Hepatocyte (in vitro differentiated cells): Measurements from ENCODE around the gene TSPAN3. TPM values are rescaled to one million over a fixed set of nuclear protein-coding genes. Genes with fewer than 3 reads are reported as not detected.

ENCODE experiments used
- DNase-seq: peaks from one replicate; pipeline ENCODE4 v3.0.0-alpha.2; 2016; ENCODE audit warnings: low spot score
- H2AFZ ChIP-seq: fragments of 200-600 bp; sonication (generic); 2 replicates; pipeline ENCODE4 v1.6.0; 2016; ENCODE audit warnings: antibody characterized with exemption, mild to moderate bottlenecking
- H3K27ac ChIP-seq: fragments of 200-600 bp; sonication (generic); 2 replicates; pipeline ENCODE4 v1.5.1; 2016; ENCODE audit warnings: mild to moderate bottlenecking
- H3K27me3 ChIP-seq: fragments of 200-600 bp; sonication (generic); 2 replicates; pipeline ENCODE4 v1.6.1; 2016
- H3K36me3 ChIP-seq: fragments of 200-600 bp; sonication (generic); replicated peaks from 2 replicates; pipeline ENCODE4 v1.5.1; 2016; ENCODE audit warnings: low read depth; ENCODE audit not compliant: insufficient read depth
- H3K4me1 ChIP-seq: fragments of 200-600 bp; sonication (generic); 2 replicates; pipeline ENCODE4 v1.5.1; 2016; ENCODE audit warnings: mild to moderate bottlenecking, moderate library complexity; ENCODE audit not compliant: insufficient read depth
- H3K4me2 ChIP-seq: fragments of 200-600 bp; sonication (generic); 2 replicates; pipeline ENCODE4 v1.6.0; 2016
- H3K4me3 ChIP-seq: fragments of 200-600 bp; sonication (generic); 2 replicates; pipeline ENCODE4 v1.5.1; 2016; ENCODE audit warnings: mild to moderate bottlenecking
- H3K79me2 ChIP-seq: fragments of 200-600 bp; sonication (generic); 2 replicates; pipeline ENCODE4 v1.6.0; 2017; ENCODE audit warnings: mild to moderate bottlenecking
- H3K9me2 ChIP-seq: fragments of 200-600 bp; sonication (generic); replicated peaks from 2 replicates; pipeline ENCODE4 v1.6.0; 2017; ENCODE audit warnings: mild to moderate bottlenecking; ENCODE audit not compliant: insufficient read depth
- H3K9me3 ChIP-seq: fragments of 200-600 bp; sonication (generic); 2 replicates; pipeline ENCODE4 v1.5.1; 2016; ENCODE audit warnings: low read depth, mild to moderate bottlenecking
- H4K20me1 ChIP-seq: fragments of 200-600 bp; sonication (generic); 2 replicates; pipeline ENCODE4 v1.6.0; 2016; ENCODE audit warnings: mild to moderate bottlenecking; ENCODE audit not compliant: insufficient read depth, poor library complexity, severe bottlenecking
- EZH2 ChIP-seq: fragments of 200-600 bp; sonication (generic); IDR thresholded peaks from 2 replicates; pipeline ENCODE4 v1.6.1; 2016; ENCODE audit warnings: antibody characterized with exemption, mild to moderate bottlenecking, borderline replicate concordance
- EZH2phosphoT487 ChIP-seq: fragments of 200-600 bp; sonication (generic); IDR thresholded peaks from one replicate; pipeline ENCODE4 v1.6.1; 2018; ENCODE audit warnings: antibody characterized with exemption, mild to moderate bottlenecking, low read depth, moderate library complexity; ENCODE audit not compliant: unreplicated experiment, severe bottlenecking
- WGBS: methylation state at CpG from one replicate; pipeline ENCODE4 v1.1.6; 2016; ENCODE audit warnings: low lambda C conversion rate; ENCODE audit errors: missing lambda C conversion rate; 5-methylcytosine and 5-hydroxymethylcytosine counted together
- polyA plus RNA-seq: library from polyadenylated mRNA; unstranded; fragments of >200 nt; fragmentation: Nextera tagmentation; extraction: Ambion mirVana; gene quantifications from 2 replicates; pipeline ENCODE4 v1.2.1, GENCODE V29; 2016
- total RNA-seq: library from RNA; depleted of rRNA; stranded (reverse); fragments of >200 nt; gene quantifications from 2 replicates; pipeline ENCODE4 v1.2.3, GENCODE V29; 2014
- TF ChIP-seq, protein P1 (sequence below): fragments of 200-600 bp; sonication (generic); IDR thresholded peaks from 2 replicates; pipeline ENCODE4 v1.5.1; 2016; ENCODE audit warnings: antibody characterized with exemption, mild to moderate bottlenecking; ENCODE audit not compliant: poor library complexity

TSPAN3 gene
- total and polyA plus RNA-seq, 2 experiments from 2014 or later: 514 to 540 TPM

DNA sequence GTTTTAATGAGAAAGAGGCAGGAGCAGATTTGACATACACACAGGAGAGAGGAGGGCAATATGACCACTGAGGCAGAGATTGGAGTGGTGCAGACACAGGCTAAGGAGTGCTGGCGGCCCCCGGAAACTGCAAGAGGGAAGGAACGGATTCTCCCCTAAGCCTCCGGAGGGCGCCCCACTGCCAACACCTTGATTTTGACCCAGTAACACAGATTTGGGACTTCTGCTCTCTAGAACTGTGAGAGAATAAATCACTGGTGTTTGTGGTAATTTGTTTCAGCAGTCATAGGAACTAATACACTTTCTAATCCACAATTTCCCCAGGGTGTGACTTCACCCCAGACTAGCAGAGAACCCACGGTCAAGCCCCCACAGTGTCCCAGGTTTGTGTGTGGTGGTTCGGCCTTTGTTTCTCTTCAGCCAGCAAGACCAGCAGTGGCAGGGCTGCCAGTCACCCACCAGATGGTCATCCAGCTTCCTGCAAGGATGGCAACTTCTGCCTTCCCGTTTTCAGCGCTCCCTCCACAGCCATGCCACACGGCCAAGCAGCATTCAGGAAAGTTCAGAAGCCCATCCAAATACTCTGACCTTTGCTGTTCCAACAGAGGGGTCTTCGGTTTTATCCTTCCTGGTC is 23.6 kb upstream of the TSPAN3 start:
- Histone ChIP-seq H4K20me1 (no peaks in the 10 kb centered on the region), H3K9me3 (no peaks in the 10 kb centered on the region), H3K9me2 (no peaks in the 10 kb centered on the region), H3K36me3 (no peaks in the 10 kb centered on the region), H3K4me3 (no peak overlapping the region), H2AFZ (no peak overlapping the region), H3K4me1 (no peaks in the 10 kb centered on the region), H3K4me2 (no peak overlapping the region), H3K27ac (no peak overlapping the region), H3K79me2 (no peaks in the 10 kb centered on the region), H3K27me3 (no peaks in the 10 kb centered on the region)
- TF ChIP-seq EZH2: no peak
- TF ChIP-seq EZH2phosphoT487: no peak
- TF ChIP-seq, protein P1, sequence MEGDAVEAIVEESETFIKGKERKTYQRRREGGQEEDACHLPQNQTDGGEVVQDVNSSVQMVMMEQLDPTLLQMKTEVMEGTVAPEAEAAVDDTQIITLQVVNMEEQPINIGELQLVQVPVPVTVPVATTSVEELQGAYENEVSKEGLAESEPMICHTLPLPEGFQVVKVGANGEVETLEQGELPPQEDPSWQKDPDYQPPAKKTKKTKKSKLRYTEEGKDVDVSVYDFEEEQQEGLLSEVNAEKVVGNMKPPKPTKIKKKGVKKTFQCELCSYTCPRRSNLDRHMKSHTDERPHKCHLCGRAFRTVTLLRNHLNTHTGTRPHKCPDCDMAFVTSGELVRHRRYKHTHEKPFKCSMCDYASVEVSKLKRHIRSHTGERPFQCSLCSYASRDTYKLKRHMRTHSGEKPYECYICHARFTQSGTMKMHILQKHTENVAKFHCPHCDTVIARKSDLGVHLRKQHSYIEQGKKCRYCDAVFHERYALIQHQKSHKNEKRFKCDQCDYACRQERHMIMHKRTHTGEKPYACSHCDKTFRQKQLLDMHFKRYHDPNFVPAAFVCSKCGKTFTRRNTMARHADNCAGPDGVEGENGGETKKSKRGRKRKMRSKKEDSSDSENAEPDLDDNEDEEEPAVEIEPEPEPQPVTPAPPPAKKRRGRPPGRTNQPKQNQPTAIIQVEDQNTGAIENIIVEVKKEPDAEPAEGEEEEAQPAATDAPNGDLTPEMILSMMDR: no peak
- DNase-seq: no peak
- WGBS: 71% methylated on average over 11 of the region's 11 CpGs

DNA sequence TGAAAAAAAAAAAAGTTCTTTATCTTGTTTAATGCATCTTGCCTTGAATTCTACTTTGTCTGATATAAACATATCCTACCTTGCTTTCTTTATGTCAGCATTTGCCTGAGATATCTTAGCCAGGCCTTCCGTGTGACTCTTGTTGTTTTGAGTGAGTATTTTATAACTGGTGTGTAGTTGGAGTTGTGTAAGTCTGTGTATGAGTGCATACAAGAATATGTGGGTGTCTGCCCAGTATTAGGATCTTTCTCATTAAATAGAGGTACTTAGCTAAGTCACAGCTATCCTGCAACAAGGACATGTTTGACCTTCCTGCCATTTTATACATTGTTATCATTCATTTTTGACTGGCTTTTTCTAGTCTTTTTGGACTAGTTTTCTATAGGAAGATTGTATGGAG is 22.5 kb upstream of the TSPAN3 start:
- no peak for DNase-seq
- Histone ChIP-seq H3K27me3 (no peaks in the 10 kb centered on the region), H4K20me1 (no peaks in the 10 kb centered on the region), H3K4me3 (no peak overlapping the region), H3K9me2 (no peaks in the 10 kb centered on the region), H3K4me1 (no peaks in the 10 kb centered on the region), H3K79me2 (no peaks in the 10 kb centered on the region), H3K9me3 (no peaks in the 10 kb centered on the region), H2AFZ (no peak overlapping the region), H3K36me3 (no peaks in the 10 kb centered on the region), H3K4me2 (no peak overlapping the region), H3K27ac (no peak overlapping the region)
- TF ChIP-seq, protein P1: no peak
- TF ChIP-seq EZH2 (no peak), EZH2phosphoT487 (no peak)
- WGBS: 94% methylated on average over 1 of the region's 1 CpG

DNA sequence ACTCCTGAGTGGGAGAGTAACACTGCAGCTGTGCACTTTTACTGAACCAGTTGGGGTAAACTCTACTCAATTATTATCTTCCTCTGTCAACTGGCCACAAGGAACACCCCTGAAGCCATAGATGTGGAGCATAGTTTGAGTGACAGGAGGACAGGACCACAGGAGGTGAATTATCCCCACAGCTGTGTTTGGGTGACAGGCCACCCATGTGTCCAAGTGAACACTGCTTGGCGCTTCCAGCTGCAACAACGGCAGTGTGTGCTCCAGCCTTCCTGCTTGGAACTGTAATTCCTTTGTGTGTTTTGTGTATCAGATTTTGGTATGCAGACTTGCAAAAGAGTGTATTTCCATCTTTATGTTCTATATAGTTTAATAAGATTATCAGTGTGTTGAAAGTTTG is 20.2 kb upstream of the TSPAN3 start:
- Histone ChIP-seq H3K4me2 (no peak overlapping the region), H3K79me2 (no peaks in the 10 kb centered on the region), H3K27me3 (no peaks in the 10 kb centered on the region), H3K4me3 (no peak overlapping the region), H3K27ac (no peak overlapping the region), H3K4me1 (no peaks in the 10 kb centered on the region), H4K20me1 (no peaks in the 10 kb centered on the region), H3K9me3 (no peaks in the 10 kb centered on the region), H3K36me3 (no peaks in the 10 kb centered on the region), H2AFZ (no peak overlapping the region), H3K9me2 (no peaks in the 10 kb centered on the region)
- TF ChIP-seq, protein P1: no peak
- TF ChIP-seq EZH2phosphoT487 (no peak), EZH2 (no peak)
- DNase-seq: no peak
- 92% methylated on average over 2 of the region's 2 CpGs for WGBS

DNA sequence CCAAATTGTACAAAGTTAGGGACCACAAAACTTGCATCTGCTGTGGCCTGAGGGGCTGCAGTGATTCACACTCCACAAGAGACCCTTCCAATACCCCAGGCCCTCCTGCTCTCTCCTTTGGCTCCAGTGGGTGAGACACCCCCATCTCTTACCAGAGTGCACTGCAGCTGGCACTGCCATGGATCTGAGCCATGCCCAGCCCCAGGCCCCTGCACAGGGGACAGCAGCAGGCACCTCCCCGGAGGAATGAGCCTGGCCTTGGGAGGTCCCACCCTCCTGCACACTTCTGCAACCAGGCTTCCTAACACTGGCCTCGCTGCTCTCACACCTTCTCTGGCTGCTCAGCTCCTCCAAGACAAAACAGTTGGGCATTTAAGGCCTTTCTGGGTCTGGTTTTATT is 16.3 kb upstream of the TSPAN3 start:
- no peaks in the 10 kb centered on the region for H3K9me2 ChIP-seq
- no peak overlapping the region for H3K4me2 ChIP-seq
- no peaks in the 10 kb centered on the region for H3K4me1 ChIP-seq
- no peak overlapping the region for H3K4me3 ChIP-seq
- no peak for DNase-seq
- no peaks in the 10 kb centered on the region for H3K79me2 ChIP-seq
- TF ChIP-seq, protein P1: no peak
- no peak for TF ChIP-seq EZH2
- TF ChIP-seq EZH2phosphoT487: no peak
- H2AFZ ChIP-seq: no peak overlapping the region
- H3K9me3 ChIP-seq: no peaks in the 10 kb centered on the region
- H3K36me3 ChIP-seq: no peaks in the 10 kb centered on the region
- H4K20me1 ChIP-seq: no peaks in the 10 kb centered on the region
- H3K27ac ChIP-seq: no peak overlapping the region
- WGBS: 89% methylated on average over 2 of the region's 2 CpGs
- H3K27me3 ChIP-seq: no peaks in the 10 kb centered on the region
